ENCODE results near the gene NRIP3.

NRIP3 gene

DNA sequence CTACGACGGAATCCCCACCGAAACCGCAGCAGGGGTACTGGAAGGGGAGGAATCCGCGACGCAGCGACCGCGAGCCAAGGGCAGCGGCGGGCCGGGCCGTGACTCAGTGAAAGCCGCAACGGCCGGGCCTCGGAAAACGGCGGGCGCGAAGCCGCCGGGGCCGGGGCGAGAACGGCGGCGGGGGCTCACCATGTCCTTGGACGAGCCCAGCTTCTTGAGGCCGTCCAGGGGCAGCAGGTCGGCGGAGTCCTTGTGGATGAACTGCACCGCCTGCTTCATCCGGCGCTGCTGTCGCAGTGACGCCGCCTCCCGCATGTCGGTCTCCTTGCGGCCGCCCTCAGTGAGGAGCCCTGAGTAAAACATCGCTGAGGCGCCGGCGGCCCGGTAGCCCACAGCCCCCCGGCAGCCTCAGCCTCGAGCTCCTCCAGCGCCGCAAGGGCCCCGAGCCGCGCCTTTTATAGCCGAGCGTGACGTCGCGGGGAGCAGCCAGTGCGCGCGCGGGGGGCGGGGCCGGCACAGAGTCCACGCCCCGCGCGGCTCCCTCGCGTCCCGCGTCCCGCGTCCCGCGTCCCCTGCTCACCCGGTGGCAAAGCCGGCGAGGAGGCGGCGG, at the start of gene NRIP3:
Gene NRIP3, minus strand, starts transcription at position 429 of the 610 bp plus-strand sequence. Its CDS starts 66 bp downstream, at position 363.
- FAIRE-seq (no peak), DNase-seq (ENCODE audit: low spot score) (peak; percentile 30)

DNA sequence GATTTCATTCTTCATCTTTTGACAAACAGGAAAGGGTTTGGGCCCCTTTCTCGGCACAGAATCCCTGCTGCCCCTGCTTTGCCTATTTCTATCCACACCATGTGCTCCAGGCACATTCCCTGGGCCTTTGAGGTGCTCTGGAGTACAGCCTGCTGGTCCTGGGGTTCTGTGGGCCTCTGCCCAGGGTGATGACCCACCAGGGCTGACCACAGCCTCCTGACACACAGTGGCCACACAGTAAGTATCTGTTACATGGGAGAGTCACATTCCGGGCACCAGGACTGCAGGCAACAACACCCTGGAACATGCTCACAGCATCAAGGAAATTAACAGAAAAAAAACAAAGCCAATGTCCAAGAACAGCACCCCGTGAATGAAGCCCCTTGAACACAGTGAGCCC, 48.5 kb upstream of the NRIP3 start:
- no peak for DNase-seq (ENCODE audit: low spot score)
- no peak for FAIRE-seq

DNA sequence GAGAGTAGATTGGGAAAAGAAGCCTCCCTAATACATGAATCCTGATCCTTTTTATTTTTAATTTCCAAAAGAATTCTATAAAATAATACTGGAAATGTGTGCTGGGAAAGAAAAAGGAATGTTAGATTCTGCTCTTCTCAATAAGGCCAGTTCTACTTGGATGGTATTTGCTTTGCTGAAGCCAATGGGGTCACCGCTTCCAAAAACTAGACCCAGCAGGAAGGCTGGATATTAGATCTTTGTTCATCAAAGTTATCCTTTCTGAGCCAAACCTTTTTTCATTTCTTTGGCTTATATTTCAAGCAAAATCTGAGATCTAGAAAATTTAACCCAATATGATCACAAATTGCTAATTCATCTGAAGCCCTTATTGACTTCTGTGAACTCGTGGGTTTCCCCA, 46.2 kb upstream of the NRIP3 start:
- DNase-seq (ENCODE audit: low spot score) (no peak), FAIRE-seq (no peak)

DNA sequence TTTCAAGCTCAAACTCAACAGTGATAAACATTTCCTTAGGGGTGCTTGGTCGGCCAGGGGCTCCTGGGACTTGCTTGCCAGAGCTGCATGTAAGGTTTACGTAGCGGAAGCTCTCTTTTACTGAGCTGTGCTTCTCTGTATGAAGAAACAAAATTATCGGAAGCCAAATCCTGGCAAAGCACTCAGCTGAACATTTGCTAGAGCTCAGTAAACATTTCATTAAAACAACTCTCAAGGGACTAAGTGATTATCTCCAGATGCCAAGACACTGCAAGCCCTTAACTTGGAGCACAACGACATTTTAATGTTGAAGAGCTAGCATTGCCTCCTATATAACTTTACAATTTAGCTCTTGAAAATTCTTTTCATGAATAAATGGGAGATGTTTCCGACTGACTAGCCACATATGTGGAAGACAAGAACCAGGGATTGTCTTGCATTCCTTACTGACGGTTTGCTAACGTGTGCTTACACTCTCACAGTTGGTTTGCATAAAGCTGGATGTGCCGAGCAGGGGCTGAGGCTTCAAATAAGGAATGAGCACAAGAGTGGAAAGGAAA, 44.2 kb upstream of the NRIP3 start:
- DNase-seq (ENCODE audit: low spot score) = no peak

DNA sequence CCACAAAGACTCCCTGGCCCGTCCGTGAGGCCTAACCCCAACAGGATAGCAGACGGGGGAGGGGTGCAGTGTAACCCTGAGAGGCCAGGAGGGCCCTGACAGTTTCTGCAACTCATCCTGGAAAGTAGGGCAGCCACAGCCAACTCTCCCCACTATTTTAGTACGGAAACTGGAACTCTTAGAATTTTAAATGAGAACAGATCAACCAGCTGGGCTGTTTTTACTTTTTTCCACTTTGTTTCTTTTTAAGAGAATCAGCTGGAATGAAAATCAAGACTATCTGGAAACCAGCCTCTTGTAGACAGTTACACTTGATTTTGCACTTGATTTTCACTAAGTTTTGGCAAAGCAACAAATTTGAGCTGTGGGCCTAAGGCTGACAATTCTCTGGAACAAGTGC, 42.7 kb upstream of the NRIP3 start:
- FAIRE-seq = no peak
- DNase-seq (ENCODE audit: low spot score) = no peak

More for the DNA sequence above, 44.2 kb upstream of the NRIP3 start:
- FAIRE-seq = no peak

DNA sequence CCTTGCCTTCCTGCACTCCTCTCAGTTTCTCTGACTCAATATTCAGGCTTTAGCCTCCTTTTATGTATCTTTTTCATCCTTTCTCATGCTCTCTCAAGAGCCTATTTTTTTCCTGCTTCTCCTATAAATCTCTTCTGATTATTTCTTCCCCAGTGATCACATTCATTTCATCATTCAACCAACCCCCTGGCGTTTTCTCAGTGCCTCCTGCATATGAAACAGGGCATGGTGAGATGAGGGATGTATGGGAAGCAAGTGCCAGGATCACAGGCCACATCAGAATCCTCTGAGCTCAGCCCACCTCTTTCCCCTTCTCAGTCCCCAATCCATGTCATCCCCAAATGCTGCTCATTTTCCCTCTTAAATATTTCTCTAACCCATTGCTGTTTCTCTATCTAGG, 38.7 kb upstream of the NRIP3 start:
- DNase-seq (ENCODE audit: low spot score) = no peak
- no peak for FAIRE-seq

DNA sequence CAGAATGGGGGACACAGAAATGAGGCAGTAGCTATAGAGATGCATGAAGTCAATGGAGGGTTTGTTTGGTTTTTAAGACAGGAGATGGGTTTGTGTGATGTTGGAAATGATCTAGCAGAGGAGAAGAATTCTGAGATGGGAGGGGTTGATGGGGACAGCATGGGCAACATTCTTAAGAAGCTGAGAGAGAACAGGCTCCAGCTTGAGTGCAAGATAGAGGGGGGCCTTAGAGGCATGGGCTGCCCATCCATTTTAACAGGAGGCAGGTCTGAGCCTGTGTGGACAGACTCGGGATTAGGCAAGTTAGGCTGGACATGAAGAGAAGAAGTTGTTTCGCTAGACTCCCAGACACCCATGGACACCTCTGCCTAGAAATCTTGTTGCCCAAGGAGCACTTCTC, 37.9 kb upstream of the NRIP3 start:
- DNase-seq (ENCODE audit: low spot score) (no peak), FAIRE-seq (no peak)

DNA sequence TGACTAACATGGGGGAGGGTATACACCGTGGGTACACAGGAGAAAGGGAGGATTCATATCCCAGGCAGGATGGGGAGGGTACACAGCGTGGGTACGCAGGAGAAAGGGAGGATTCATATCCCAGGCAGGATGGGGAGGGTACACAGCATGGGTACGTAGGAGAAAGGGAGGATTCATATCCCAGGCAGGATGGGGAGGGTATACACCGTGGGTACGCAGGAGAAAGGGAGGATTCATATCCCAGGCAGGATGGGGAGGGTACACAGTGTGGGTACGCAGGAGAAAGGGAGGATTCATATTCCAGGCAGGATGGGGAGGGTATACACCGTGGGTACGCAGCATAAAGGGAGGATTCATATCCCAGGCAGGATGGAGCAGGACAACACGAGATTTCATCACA, 36.6 kb upstream of the NRIP3 start:
- no peak for DNase-seq (ENCODE audit: low spot score)
- FAIRE-seq = no peak

DNA sequence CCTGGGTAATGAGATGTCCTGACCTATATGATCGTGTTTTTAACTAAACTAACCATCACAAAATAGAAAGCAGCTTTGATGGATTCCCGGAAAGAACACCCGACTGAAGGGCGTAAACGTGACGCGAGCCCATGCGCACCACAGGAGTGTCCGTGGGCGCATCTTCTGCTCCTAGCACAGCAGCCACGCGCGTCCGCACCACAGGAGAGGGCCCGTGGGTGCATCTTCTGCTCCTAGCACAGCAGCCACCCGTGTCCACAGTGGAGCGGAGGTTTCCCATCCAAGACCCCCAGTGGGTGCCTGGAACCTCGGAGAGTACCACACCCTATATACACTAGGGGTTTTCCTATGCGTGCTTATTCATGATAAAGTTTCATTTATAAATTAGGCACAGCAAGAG, 36.1 kb upstream of the NRIP3 start:
- FAIRE-seq = no peak
- no peak for DNase-seq (ENCODE audit: low spot score)

DNA sequence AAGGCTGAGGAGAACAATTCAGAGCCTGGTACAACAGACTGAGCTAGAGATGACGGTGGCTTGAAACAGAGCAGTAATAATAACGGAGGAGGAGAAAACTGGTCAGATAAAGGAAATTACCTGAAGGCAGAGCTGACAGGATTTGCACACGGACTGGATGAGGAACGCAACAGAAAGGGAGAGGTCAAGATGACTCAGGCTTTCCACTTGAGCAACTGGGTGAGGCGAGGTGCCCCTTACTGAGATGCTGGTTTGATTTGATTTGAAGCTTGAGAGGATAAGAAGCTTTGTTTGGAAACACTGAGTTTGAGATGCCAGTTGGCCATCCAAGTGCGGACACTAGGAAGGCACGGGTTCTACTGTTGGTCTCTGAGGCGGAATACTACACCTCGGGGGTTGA, 35.4 kb upstream of the NRIP3 start:
- FAIRE-seq (peak; percentile 75), DNase-seq (ENCODE audit: low spot score) (peak; percentile 69)

DNA sequence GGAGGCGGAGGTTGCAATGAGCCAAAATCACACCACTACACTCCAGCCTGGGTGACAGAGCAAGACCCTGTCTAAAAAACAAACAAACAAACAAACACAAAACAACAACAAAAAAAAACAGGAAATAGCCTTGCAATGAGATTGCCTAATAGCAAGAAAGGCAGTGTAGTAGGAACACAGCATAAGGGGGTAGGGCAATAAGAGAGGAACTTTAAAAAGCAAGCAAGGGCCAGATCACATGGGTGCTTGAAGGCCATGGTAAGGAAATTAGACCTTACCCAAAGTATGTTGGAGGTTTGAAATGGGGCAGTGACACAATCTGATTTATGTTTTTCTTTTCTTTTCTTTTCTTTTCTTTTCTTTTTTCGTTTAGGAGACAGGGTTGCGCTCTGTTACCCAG, 34.7 kb upstream of the NRIP3 start:
- FAIRE-seq = no peak
- DNase-seq (ENCODE audit: low spot score) = no peak

DNA sequence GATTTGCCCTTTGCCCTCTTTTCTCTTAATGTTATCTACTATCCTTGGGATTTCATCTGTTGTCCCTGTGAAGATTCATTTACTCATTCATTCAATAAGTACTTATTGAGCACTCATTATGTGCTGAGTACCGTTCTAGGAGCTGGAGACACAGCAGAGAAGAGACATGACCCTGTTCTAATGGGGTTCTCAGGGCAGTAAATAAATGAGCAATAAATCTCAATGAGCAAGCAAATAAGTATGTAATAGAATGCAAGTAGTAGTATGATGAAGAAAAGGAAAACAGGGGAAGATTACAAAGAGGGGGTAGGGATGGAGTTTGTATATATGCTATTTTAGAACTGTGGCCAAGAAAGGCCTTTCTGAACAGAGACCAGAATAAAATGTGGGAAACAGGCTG, 34.2 kb upstream of the NRIP3 start:
- no peak for DNase-seq (ENCODE audit: low spot score)
- FAIRE-seq = no peak

DNA sequence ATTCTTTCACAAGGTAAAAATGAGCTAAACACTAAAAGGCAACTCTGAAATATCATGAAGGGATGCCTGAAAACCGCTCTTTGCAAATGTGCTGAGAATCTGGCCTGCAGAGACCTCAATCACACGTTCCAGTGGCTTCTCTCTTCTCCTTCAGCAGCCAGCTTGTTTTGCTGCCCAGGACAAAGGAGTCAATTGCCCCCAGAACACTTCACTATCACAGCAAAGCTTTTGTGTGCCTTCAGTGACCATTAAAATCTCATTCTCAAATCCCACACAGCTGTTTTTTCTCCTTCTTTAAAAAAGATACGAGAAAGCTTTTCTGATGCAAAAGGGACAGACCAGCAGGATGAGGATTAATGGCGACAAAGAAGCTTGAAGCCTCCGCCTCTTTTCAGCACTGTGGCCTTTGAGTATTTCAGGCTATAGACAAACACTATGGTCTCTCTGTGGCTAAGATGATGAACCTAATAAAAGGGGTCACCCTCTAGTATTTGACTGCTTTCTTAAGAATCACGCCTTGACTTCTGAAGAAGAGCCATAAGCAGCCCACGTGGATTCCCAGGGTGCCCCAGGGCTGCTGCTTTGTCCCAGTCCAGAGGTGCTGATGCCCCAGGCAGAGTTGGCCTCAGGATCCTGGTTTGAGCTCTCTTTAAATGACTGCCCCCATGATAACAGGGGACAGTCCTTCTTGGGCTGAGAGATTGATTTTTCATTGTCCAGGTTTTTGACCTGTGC, 33.4 kb upstream of the NRIP3 start:
- FAIRE-seq (no peak), DNase-seq (ENCODE audit: low spot score) (no peak)

DNA sequence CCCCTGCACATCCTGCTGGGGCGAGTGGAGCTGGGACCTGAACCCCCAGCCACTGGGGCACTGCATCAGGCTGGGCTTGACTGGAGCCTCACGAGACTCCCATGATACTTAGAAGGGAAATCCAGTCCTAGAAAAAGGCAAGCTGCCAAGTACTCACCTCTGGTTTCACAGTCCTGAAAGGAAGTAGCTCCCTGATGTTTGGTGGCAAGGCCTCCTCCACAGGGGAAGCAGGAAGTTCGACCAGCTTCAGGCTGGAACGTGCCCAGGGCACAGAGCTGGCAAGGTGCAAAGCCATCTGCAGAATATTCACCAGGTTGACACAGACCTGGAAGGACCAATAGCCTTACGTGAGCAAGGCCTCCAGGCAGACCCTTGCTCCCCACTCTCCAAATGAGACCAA, 26.8 kb upstream of the NRIP3 start:
- FAIRE-seq = no peak
- no peak for DNase-seq (ENCODE audit: low spot score)

DNA sequence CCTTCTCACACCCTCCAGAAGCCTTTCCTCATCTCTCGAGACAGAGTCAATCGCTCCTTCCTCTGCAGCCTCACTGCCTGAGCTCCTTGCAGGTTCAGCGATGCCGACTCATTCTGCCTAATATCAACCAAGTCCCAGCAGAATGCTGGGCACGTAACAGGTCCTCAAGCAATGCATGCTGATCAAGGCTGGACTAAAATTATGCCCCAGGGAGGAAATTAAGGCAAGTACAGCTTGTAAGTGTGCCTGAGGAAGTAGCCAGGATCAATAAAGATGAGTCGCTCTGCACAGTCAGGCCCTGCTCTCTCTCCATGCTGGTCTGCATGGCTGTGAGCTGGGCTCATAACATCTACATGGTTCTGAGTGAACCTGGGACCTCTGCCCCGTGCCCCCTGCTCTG, 25.6 kb upstream of the NRIP3 start:
- DNase-seq (ENCODE audit: low spot score) = no peak
- FAIRE-seq = no peak

DNA sequence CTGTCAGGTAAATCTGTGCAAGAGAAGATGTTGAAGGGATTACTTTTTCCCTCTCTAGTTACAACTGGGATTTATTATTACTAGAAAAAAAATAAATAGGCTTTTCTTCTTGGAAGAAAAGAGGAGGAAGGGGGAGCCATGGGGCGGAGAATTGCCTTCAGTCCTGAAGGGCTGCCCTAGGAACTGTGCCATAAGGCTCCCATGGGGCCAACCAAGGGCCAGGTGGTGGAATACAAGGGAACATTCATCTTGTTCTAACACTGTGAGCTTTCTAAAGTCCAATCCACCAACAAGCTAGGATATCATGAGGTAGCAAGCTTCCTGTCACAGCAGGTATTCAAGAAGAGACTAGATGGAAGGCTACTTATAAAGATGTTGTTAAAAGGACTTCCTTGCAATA, 24.8 kb upstream of the NRIP3 start:
- no peak for FAIRE-seq
- DNase-seq (ENCODE audit: low spot score) = no peak

DNA sequence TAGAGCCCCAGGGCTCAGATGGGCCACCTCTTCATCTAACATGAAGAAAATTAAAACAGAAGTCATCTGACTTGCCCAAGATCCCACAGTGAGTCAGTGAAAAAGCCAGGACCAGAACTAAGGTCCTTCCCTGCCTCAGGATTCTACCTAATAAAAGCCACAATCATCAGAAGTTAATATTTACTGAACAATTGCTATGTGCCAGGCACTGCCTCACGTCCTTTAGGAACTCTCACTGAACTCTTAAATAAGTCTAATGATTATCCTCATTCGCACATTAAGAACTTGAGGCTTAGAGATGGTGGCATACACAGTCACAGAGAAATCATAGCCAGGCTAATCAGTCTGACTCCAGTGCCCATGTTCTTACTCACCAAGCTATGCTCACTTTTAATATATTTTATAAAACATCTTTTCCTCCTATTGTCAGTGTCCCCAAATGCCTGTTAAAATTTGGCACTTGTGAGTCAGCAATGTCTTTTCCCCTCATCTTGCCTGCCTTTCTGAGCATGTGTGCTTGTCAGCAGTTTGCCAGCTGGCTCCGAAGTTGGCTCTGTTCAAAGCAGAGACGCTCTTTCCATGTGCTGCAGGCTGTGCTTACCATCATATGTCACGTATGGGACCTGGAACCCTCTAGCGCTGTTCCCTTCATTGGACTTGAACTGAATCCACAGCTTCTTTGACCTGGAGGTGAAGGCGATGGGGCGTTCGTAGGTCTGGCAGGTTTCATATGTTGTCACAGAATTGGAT, 21.5 kb upstream of the NRIP3 start:
- DNase-seq (ENCODE audit: low spot score) (no peak), FAIRE-seq (peak; percentile 64)

DNA sequence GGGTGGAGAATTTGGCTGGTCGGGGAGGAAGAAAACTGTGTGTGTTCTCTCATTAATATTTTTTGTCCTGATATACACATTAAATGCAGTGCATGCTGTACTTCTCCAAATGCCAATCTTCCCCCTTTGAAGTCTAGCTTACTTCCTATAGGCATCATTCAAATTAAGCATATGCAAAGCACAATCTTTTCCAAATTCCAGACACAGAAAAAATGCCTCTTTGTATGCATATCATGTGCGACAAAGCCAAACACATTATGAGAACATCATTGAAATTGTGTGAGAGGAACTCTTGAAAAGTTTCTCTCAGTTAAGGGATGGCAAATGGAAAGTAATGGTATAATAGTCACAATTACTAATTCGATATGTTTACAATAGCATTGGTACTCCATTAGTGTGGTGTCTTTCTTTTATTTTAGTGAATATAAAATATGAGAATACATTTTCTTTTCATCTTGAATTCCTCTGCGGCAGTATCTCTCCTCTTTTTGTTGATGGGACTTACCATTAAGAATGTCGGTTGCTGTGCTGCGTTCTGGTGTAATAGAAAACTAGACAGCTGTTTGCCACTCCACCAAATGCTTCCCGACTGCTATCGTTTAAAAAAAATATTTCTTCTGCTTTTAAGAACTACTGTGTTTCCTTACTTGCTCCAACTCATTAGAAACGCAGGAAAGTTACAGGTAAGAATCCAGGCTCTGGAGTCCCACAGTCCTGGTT, 19.3 kb upstream of the NRIP3 start:
- no peak for FAIRE-seq

DNA sequence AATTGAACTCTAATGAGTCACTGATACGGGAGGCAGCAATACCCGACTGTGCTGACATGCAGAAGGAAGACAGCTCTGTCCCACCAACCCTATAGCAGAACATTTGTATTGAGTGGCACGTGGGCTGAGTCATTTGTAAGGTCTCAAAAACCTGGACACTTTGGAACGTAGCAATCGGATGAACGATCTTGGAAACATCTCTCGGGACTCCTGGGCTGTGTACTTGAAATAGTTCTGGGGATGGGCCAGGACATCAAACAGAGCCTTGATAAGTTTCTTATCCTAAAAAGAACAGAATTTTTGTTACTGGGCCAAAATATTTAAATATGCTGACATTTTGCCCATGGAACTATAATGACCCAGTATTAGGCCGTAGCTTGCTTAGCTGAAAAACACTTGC, 17.1 kb upstream of the NRIP3 start:
- FAIRE-seq (no peak), DNase-seq (ENCODE audit: low spot score) (no peak)

More for the DNA sequence above, 19.3 kb upstream of the NRIP3 start:
- no peak for DNase-seq (ENCODE audit: low spot score)

DNA sequence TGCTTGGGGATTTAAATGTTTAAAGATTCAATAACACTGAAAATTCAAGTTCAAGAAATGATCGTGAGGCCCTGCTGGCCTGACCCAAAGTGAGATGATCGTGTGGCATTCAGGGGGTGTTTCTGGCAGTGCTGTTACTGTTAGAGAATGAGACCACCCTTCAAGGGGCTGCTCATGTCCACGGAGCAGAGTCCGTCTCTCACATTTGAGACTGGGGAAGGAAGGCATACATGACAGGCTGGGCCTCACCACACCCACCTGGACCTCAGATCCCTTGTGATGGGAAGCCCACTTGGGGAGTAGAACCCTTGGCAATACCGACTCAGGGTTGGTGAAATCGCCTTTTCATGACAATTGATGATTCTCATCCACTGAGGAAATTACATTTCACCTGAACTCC, 16.1 kb upstream of the NRIP3 start:
- FAIRE-seq (no peak), DNase-seq (ENCODE audit: low spot score) (no peak)

DNA sequence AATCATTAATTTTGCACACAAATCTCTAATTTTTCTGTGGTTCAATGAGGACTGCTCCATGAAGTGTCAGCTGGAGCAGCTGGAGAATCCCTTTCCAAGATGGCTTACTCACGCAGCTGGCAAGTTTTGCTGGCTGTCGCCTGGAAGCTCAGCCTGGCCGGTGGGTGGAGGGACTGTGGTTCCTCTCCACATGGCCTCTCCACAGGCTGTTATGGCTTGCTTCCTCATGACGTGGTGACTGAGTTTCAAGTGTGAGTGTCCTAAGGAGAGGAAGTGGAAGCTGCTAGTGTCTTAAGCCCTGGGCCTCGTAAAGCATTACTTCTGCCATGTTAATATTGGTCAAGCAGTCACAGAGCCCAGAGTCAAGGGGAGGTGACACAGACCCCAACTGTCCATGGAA, 14.0 kb upstream of the NRIP3 start:
- FAIRE-seq (no peak), DNase-seq (ENCODE audit: low spot score) (no peak)
